NCI-H1092 treated with DMSO at 0.1 percent for 48 hours (cell line): ENCODE measurements around the gene ZGRF1.
"Not testable (repeated sequence)": the region's sequence is repeated elsewhere in the genome, so short reads cannot be mapped to it uniquely, and the experiment has no call there.

Source experiments
- DNase-seq: peaks from one replicate; lab custom pipeline; 2025; lab: John Stamatoyannopoulos, UW

ZGRF1 gene, protein sequence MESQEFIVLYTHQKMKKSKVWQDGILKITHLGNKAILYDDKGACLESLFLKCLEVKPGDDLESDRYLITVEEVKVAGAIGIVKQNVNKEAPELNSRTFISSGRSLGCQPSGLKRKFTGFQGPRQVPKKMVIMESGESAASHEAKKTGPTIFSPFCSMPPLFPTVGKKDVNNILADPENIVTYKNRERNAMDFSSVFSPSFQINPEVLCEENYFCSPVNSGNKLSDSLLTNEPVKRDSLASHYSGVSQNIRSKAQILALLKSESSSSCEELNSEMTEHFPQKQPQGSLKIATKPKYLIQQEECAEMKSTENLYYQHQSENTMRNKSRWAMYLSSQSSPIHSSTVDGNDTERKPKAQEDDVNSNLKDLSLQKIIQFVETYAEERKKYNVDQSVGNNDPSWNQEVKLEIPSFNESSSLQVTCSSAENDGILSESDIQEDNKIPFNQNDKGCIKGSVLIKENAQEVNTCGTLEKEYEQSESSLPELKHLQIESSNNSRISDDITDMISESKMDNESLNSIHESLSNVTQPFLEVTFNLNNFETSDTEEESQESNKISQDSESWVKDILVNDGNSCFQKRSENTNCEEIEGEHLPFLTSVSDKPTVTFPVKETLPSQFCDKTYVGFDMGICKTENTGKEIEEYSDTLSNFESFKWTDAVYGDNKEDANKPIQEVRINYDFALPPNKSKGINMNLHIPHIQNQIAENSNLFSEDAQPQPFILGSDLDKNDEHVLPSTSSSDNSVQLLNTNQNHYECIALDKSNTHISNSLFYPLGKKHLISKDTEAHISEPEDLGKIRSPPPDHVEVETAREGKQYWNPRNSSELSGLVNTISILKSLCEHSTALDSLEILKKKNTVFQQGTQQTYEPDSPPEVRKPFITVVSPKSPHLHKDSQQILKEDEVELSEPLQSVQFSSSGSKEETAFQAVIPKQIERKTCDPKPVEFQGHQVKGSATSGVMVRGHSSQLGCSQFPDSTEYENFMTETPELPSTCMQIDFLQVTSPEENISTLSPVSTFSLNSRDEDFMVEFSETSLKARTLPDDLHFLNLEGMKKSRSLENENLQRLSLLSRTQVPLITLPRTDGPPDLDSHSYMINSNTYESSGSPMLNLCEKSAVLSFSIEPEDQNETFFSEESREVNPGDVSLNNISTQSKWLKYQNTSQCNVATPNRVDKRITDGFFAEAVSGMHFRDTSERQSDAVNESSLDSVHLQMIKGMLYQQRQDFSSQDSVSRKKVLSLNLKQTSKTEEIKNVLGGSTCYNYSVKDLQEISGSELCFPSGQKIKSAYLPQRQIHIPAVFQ (N-terminal part only)

DNA sequence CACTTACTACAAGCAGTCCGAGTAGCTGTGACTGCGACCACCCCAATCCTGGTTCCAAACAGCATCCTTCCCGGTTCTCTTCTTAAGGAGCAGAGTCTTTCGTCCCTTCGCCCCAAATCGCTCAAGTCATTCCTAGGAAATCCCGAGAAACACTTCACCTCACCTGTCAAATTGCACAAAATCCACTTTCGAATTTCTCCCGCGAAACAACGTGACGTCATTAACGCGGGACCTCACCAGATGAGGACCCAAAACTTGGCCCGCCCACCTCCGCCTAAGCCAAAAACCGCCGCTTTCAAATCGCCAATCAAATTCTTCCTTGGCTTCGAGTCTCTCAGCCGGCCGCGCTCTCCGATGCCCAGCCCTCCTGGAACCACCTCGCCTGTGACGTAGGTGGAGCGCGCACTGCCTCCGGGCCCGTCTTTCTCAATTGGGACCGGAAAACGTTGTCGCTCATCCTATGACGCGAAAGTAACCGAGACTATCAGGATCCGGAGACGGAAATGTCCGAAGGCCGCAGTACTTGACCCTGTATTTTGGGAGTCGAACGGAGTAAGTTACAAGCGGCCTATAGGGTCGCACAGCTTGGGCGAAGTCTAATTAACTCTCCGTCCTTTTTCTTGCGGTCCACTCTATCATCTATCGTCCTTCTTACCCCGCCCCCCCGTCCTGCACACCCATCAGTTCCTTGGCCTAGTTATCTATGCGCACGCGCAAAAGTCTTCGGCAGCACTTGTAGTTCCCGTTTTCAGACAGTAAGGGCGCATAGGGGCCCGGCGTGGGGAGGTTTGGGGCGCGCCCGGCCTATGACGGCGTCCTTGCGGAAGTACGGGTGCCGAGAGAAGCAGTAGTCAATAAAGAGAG, at the start of gene ZGRF1, which contains the start of gene LARP7:
ZGRF1 (minus strand) TSS at position 222 of the 864 bp plus-strand sequence. CDS start 3,733 bp downstream, outside the sequence.
LARP7 (plus strand) TSS at position 456 of the 864 bp plus-strand sequence. CDS start 7,527 bp downstream, outside the sequence.
- peak; percentile 99 for DNase-seq

DNA sequence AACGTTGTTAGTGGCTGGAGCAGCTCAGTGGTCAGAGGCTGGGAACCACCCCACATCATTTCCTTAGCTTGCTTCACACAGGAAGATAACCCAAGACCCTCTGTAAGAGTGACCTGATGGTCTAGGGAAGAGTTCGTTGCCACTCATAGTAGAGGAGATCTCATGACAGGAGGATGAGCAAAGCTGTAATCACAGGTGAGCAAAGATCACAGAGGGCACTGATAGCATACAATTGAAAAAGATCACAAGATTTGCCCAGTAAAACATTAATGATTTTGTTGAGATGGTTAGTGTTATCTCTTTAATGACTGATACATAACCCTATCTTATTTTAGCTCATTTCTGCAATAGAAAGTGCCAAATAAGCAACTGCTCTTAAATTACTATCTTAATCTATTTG, 44.3 kb upstream of the ZGRF1 start:
- no peak for DNase-seq

DNA sequence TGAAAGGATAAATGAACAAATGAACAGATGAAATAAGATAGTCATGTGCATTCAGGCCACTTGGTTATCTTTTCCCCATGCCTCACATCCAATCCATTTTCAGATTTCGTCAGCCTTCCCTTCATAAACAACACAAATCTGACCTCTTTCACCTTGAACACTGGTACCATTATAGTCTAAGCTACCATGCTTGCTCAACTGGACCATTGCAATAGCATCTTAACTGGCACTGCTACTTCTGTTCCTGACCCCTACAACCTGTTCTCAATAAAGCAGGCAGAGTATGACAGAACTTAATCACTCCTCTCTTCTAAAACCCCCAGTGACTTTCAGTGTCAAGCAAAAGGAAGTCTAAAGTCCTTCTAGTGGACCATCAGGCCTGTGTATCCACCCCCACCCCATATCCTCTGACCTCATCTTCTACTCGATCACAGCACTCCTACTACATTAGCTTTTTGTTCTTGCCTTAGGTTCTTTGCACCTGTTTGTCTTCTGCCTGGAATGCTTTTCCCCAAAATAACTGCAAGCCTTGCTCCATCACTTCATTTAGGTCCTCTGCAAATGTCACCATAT, 40.9 kb upstream of the ZGRF1 start:
- no peak for DNase-seq

DNA sequence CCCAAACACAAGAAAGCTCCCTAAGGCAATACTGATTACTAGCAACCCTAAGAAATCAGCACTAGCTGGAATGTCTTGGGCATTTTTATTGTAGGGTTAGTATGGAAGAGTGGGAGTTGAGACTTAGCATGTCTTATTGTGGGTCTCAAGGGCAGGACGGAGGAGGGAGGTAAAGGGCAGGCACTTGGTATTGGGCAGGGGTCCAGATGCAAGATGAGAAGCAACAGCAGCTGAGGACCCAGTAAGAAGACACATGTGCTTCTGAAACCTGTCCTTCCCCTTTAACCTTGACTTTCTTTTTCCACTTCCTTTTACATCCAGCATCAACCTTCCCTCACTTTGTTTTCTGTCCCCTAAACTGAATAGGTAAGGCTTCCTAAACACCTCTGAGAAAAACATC, 37.7 kb upstream of the ZGRF1 start:
- no peak for DNase-seq

DNA sequence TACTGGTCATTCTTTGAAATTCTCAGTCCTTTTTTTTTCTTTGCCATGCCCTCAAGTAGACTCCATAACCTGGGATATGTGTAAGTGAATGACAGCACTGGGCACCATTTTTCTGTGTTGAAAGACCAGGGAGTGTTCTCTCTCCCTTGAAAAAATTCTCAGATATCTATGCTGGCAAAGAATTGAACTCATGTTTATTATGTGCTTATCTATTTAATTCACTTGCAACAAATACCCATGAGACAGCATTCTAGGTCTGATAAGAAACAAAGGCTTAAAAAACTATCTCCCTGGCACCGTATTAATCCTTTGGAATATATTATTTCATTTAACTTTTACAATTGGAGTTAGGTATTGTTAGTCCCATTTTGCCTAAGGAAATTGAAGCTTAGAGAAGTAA, 37.0 kb upstream of the ZGRF1 start:
- DNase-seq = no peak

DNA sequence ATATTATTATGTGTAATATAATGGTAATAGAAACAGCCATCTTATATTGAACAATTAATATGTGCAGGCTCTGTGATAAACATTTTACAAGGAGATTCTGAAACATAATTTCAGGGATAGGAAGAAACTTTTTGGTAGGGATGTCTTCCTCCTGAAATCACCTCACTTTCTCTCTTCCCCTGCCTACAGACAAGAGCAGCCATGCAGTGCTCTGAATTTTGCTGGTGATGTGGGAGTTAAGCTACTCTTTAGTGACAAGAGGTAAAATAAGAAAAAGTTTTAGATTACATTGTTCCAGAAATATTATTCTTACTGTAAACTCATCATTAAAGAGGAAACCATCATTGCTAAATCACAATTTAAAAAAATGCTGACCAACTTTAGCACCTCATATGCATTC, 36.4 kb upstream of the ZGRF1 start:
- DNase-seq = no peak

DNA sequence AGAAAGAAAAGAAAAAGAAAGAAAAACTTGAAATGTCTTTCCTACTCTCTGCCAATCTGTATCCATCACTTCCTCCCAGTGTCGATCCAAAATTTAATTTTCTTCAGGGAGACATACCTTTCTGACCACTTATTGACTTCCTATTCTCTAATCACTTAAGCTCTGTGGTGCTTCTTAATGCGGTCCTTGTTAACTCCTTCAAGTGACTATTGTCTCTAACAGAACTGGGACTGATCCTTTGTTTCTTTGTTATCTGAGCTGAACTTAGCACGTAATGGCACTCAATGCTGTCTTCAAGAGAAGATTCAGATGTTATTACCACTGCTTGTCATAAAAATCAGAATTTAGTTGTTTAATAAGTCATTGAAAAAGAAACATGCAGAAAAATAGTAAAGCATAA, 31.4 kb upstream of the ZGRF1 start:
- no peak for DNase-seq

DNA sequence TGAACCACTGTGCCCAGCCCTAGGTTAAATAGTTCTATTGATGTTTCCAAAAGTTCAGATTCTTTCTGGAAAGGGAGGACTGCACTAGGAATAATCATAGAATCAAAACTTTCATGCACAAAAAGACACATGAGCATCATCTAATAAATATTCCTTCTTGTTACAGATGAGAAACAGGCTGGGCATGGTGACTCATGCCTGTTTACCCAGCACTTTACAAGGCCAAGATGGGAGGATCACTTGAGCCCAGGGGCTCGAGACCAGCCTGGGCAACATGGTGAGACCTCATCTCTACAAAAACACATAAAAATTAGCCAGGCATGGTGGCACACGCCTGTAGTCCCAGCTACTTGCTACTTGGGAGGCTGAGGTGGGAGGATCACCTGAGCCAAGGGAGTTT, 27.9 kb upstream of the ZGRF1 start:
- no peak for DNase-seq

DNA sequence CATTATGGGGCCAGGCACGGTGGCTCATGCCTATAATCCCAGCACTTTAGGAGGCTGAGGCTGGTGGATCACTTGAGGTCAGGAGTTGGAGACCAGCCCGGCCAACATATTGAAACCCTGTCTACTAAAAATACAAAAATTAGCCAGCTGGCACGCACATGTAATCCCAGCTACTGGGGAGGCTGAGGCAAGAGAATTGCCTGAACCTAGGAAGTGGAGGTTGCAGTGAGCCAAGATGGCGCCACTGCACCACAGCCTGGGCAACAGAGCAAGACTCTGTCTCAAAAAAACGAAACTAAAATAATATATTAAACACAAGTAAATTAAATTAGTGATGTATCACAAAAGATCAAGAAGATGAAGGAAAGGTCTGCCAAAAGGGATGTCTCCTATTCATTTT, 19.4 kb upstream of the ZGRF1 start:
- not testable (repeated sequence) for DNase-seq

DNA sequence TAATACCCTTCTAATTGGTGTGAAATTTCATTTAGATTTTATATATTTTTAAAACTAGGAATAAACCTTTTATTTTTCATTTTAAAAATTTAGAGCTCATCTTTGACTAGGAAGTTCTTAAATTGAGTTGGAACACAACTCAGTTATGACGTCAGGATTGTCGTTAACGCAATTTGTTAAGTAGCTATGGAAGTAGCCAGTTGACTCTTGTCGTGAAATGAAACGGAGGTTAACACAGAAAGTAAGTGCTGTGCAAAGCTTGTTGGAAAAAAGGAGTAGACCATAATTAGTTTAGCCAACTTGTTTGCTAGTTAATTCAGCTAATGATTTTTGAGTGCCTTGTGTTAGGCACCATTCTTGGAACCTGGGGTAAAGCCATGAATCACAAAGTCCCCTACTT, 18.6 kb upstream of the ZGRF1 start:
- no peak for DNase-seq

DNA sequence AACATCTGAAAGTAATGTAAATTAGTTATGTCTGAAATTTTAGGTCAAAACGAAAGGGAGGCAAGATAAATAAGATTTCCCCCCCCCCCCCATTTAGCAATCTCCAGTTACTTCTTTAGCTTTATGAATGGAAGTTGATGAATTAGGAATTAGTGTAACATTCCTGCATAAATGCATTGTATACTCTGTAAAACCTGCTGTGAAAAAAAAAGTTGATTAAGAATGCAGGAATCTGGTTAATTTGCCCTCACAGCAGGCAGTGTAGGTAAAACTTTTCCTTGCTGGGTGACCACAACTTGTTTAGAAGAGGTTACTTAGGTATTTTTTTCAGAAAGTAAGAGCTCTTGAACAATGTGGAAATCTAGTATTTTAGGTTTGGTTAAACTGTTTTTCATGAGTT, 15.5 kb upstream of the ZGRF1 start:
- no peak for DNase-seq

DNA sequence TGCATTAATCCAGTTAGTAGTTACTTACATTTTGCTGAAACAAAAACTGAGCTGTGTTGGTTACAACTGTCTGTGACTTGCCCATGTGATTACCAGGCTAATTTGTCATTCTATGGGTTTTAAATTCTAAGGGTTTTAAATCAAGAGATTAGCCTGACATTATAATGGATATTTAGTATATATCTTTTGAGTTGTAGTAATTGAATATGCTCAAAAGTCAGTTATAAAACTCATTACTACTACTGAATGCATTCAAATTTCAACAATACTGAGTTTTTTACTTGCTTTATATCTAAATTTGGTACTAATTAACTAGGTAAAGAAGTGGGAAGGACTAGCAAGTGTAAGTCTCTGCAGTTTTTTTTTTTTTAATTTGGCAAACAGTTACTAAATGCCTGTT, 14.9 kb upstream of the ZGRF1 start:
- no peak for DNase-seq

DNA sequence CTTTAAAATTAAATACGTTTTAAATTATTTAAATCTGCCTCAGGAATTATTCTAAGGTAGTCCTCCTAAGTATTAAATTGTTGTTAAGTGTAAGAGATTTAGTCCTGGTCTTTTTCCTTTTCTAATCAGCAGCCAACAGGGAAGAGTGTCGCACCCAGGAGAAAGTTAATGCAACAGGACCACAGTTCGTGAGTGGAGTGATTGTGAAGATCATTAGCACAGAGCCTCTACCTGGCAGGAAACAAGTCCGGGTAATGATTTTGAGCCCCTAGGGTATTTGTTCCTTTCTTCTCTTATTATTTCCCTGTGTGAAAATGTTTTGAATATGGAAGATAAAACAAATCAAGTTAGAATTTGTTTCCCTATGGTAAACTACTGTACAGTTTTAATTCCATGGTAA, 13.6 kb upstream of the ZGRF1 start:
- DNase-seq = no peak

DNA sequence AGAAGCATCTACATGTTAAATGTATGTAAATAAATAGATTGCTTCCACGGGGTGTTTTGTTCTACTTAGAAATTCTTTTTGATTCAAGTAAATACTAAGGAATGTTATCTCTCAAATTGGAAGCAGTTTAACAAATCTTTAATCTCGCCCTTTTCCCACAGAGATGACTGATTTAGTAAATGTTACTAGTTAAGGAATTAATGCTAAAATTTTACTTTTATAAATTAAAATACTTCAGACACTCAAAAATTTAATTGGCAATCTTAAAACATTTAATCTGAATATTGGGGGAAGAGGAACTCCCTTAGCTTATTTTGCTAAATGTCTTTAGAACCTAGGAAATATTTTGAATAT, 12.3 kb upstream of the ZGRF1 start:
- no peak for DNase-seq

DNA sequence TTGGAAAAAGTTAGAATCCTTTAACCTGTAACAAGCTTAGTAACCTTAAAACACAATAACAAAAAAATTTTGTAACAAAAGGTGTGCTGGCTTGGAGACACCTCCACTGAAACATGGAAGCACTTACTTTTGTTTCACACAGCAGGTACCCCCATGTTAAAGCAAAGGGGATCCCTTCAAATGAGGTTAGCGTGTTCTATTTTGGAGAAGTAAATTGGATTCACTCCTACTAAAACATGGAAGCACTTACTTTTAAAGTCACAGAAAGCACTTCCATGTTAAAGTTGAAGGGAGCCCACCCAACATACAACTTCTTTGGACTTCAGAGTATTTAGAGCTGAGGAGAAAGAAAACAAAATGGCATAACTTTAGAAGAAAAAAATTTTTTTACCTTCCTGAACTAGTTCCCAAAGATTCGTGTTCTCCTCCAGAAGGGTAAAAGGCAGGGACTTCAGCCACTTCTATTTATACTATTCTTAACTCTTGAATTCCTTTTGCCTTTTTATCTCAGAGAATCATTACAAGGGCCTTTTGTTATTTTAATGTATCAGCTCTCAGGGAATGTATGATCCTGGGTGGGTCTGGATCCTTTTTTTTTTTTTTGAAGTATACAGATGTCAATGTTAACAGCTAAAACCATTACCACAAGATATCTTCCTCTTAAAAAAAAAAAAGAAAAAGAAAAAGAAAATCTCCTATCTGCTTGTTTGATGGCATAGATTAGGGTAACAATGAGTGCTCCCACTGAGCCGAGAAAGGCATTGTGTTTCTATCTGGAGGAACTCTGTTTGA, 11.8 kb upstream of the ZGRF1 start:
- no peak for DNase-seq

DNA sequence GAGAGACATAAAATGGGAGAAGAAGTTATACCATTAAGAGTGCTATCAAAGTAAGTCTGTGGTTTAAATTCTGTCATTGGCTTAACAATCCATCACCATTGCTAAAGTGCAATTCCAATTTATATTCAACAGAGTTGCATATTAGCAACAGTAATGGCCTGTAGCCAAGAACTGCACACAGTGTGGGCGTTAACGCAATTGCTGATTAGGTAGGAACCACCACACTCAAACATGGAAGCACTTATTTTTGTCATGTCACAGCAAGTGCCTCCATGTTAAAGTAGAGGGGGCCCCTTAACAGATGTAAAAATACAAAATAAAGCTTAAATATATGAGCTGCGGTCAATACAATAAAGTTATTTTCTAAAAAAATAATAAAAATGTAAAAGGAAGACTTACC, 11.1 kb upstream of the ZGRF1 start:
- no peak for DNase-seq

DNA sequence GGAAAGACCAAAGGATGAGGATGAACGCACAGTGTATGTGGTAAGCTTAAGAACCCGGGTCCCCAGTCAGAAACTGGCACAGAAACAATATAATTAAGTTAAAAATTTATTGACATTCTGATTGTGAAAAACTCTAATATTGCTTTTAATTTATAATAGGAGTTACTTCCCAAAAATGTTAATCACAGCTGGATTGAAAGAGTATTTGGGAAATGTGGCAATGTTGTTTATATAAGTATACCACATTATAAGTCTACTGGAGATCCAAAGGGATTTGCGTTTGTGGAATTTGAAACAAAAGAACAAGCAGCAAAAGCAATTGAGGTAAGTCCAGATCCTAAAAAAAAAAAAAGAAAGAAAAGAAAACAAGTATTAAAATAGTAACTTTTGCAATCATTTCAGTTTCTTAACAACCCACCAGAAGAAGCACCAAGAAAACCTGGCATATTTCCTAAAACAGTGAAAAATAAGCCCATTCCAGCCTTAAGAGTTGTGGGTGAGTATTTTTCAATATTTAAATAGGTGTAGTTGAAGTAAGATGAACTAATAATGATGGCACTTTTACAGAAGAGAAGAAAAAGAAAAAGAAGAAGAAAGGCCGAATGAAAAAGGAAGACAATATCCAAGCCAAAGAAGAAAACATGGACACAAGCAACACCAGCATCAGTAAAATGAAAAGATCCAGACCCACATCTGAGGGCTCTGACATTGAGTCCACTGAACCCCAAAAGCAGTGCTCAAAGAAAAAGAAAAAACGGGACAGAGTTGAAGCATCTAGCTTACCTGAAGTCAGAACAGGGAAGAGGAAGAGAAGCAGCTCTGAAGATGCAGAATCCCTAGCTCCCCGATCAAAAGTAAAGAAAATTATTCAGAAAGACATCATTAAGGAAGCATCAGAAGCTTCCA, 10.2 kb upstream of the ZGRF1 start:
- no peak for DNase-seq

DNA sequence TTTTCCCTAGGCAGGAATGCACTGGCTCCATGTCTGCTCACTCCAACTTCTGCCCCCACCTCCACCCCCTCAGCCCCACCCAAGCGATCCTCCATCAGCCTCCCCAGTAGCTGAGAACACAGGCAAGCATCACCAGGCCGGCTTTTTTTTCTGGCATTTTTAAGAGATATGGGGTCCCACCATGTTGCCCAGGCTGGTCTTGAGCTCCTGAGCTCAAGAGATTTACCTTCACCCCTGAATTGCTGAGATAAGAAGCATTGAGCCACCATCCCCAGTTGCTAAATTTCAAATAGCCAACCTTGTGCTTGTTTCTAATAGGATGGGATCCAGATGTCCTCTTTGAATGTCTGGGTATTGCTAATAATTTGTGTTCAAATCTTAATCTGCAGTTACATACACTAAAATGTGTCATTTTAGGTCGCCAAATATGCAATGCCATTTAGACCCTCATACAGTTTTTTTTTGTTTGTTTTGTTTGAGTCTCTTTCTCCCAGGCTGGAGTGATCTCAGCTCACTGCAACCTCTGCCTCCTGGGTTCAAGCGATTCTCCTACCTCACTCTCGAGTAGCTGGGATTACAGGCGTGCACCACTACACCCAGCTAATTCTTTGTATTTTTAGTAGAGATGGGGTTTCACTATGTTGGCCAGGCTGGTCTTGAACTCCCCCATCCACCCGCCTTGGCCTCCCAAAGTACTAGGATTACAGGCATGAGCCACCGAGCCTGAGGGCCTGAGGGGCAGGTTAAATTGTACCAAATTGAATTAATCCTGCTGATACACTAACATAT, 9.0 kb upstream of the ZGRF1 start:
- DNase-seq = no peak
